Stimulated activated CD4-positive, alpha-beta T cell treated with anti-CD3 and anti-CD28 coated beads, Interleukin-1b, Interleukin-23, amount 100 ng/mL, for 1 hour (primary cell): ENCODE data around the gene RASGRF1.
A peak's percentile ranks its signal among the peaks of the same experiment; 100 is the strongest.

Experiments
- DNase-seq, 2 donors: peaks; one replicate each; pipeline ENCODE4 v3.0.0-alpha.2; 2020; ENCODE audit warnings: low read depth in 2 of 2

RASGRF1 gene

DNA sequence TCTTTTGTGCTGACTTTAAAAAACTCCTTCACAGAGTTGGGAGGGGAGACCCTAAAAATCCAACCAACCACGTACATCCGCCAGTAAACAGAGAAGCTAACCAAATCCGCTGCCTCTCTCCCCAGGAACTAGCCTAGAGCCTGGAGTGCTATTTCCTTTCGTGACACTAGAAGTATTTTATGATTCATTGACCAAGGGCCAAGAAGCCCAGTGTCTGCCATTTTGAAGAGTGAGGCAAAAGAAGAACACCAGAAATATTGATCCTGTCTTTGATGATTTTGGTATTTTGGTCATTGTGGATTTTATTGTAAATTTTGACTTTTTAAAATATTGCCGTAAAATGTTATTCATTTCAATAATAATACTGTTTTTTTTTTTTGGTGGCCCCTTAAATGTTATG is 135.2 kb downstream of the RASGRF1 start:
- no peak for DNase-seq

DNA sequence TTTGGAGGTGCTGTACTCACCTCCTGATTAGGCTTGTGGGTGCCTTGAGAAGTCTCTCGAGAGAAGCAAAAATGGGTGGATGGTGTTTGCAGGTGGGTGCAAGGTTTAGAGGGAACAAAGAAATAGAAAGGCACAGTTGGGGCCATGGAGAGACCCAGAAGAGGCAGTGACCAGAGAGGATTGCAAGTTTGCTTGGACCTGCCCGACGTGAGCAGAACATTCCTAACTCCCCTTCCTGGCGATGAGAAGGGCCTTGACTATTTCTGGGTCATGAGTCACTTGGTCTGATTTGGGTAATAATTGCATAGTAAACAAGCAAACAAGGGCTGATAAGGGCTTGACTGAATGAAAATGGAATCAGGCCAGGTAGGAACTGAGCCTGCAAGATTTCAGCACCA is 138.7 kb downstream of the RASGRF1 start:
- no peak for DNase-seq

DNA sequence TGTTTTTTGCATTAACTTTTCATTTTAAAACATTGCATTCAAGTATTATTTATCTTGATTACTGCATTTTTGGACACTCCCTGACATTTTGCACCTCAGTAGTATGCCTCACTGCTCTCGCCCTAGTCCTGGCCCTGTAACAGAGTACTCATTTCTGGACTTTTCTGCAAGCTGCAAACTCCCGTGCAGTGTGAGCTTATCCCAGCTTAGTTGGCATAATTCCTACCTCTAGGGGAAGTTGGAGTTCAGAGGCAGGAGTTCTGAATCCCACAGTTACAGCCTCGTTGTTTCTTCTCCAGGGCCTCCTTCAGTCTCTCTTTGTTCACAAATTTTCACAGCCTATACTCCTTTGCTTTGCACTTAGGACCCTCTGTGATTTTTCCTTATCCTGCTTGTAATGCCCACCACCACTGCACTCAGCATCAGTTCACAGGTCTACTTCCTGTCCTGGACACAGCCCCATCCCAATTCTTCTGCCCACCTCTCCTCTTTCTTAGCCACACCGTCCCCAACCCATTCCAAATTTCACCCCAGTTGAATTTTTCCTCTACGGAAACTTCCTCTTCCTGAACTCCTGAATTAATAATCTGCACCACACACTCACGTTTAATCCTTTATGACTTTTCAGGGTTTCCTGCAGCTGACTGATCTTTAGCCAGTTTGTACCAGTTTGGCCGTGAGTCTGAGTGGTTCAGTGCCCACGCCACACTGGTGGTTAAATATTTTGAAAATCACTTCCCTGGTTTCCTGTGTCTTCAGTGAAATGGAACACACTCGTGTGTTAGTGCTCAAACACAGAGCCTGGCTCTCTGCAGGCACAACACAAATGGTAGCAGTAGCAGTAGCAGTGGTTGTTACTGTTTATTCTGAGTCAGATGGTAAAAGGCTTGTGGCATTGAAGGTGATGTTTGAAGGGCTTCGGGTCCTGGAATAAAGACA is 139.4 kb downstream of the RASGRF1 start:
- no peak for DNase-seq

DNA sequence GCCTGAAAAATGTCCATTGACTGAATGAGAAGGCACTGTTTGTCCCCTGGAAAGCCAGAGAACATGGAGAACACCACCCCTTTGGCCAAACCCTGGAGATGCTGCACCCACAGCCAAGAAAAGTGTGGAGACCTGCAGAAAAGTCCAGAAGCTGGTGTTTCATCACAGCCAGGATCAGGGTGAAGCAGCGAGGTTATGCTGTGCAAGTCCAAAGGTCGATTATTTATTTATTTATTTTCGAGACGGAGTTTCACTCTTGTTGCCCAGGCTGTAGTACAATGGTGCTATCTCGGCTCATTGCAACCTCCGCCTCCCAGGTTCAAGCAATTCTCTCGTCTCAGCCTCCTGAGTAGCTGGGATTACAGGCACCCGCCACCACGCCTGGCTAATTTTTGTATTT is 140.2 kb downstream of the RASGRF1 start:
- DNase-seq, result no peak

DNA sequence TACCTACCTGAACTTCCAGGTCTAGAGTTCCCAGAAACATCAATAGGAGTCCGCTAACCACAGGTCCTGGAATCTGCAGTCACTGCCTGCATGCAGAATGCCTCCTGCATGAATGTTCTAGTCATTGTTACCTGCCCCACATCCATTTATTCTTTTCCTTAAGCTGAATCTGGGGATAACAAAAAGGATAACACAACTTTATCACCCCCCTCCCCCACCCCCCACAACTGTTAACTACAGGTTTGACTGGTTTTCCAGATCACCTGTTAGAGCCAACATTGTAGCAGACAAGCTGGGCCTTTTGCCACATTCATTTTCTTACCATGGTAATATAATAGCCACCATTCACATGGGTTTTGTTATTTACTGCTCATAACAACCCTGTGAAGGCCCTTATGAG is 141.1 kb downstream of the RASGRF1 start:
- no peak for DNase-seq

DNA sequence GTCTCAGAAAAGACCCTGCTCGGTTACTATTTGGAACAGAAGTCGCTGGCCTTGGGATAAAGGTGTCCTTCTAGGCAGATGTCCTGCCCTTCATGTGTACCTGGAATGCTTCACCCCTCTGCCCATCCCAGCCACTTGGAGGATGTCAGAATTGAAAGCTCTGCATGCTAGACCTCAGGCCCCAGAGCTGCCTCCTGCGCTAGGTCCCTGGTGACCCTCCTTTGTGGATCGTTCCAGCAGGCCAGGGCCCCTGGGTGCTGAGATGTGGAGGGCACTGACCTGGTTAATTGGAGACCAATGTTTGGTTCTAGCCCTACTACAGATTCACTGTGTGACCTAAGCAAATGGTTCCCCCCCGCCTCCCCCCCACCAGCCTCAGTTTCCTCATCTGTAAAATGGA is 143.1 kb downstream of the RASGRF1 start:
- no peak for DNase-seq

DNA sequence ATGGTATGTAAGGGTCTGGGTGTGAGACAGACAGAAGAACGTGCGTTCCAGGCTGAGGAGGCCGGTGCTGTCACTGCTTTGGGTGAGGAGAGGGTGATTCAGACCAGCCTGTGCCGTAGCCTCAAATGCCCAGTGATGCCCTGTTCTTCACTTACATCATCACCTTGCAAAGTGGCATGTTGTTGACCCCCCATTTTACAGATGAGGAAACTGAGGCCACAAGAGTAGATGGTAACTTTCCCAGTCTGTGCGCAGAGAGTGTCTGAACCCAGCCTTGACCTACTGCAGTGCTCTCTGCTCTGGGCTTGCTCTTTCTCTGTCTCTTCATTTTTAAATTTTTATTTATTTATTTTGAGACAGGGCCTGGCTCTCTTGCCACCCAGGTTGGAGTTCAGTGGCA is 144.1 kb downstream of the RASGRF1 start:
- DNase-seq, result no peak

DNA sequence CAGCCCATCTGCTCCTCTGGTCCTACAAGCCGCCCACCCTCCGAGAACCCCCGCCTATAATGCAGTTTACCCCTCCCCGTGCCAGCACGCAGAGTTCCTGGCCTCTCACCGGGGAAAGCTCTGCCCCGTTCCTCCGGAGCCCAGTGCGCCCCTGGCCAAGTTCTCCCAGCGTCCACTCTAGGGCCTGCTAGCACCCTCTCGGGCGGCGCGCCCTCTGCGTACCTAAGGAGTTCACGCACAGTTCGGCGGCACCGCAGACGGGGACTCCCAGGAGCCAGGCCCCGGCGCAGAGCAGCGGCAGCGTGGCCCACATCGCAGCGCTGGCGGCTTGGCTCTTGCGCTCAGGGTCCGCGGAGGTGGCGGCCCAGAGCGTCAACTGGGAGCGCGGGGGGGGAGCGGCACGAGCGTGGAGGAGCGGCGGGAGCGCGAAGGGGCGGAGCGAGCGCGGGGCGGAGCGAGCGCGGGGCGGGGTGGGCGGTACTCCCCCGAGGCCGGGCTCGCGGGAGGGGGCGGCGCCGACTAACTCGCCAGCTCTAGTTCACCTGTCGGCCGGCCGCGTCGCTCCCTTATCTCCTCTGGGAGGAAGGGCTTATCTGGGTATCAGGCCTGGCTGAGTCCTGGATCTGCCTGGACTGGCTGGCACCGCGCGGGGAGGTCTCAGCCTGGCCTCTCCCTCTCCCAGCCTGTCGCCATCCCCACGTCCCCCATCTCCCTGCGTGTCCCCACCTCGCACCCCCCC is 145.7 kb downstream of the RASGRF1 start, which contains the start of gene CTSH:
TSS of gene CTSH (minus strand) at position 378 of the 739 bp plus-strand sequence. CDS start at position 313, 65 bp downstream.
- DNase-seq, result peak; percentile 36 to 68

DNA sequence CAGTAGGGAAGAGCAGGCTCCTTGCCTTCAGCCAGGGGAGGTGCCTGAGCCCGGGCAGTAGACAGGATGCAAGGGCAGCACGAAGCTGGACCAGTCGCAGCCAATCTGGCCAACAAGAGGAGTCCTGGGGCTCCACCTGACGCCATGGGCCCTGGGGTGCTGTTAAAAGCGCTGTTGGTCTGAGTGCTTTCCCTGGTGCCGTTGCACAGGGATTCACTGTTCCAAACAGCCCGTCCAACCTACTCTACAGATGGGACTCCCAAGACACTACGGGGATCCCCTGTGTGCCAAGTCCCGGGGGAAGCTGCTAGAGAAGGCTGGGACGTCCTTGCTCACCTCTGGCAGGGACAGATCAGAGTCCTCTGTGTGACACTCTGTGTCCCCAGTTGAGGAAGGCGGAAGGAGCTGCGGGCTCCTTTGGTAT is 146.4 kb downstream of the RASGRF1 start:
- no peak for DNase-seq

DNA sequence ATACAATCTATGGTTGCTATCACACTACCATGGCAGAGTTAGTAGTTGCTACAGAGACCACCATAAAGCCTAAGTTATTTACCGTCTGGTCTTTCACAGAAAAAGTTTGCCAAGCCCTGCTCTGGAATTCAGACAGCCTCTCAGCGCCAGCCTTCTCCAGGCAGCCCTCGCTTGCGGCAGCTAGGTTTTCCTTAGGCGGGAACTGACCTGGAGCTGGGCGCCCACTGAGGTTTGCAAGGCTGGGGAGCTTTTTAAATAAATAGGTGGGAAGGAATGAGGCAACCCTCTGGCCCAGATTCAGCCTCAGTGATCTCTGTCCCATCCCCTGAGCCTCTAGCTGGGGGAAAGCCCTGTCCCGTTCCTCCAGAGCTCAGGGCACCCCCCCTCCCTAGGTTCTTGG is 146.9 kb downstream of the RASGRF1 start:
- DNase-seq, result no peak

DNA sequence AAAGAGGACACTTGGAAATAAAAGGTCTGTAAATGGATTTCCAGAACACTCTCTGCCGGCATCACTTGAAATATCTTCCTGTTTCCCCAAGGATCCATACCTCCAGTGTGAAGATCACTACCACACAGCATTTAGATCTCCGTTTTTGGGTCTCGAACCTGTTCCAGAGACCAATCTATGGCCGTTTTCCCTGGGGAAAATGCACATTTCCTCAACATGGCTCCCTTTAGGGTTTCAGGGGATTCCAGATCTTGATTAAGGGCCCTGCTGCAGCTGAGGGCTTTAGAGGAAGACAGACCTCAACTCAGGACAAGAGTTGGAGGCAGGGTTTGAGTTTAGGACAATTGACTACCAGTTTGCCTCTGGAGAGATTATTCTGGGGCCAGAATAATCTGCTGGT is 147.8 kb downstream of the RASGRF1 start:
- DNase-seq, result no peak

DNA sequence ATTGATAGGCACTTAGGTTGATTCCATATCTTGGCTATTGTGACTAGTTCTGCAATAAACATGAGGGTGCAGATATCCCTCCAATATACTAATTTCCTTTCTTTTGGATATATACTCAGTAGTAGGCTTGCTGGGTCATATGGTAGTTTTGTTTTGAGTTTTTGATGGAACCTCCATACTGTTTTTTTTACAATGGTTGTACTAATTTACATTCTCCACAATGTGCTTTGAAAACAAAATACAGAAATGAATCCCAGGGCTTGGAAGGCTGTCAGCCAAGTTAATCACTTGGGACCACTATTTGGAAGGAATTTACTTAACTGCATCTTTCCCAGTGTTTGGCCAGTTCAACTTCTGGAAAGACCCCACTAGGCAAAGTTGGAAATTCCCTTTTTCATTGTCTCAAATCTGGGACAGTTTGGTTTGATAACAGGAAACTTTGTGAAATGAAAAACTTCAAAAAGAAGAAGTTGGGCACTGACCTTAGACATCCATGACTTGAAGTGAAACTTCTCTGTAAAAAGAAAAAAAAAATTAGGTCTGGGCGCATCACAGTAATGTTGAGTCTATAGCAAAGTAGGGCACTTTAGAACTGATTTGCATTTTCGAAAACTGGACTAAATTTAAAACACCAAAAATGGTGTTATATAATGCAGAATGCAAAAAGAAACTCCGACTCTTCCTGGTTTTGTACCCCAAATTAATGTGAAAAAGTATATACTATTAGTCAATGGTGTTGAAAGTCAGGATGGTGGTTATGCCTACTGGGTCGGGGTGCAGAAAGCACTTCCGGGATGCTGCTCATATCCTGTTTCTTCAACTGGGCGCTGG is 151.7 kb downstream of the RASGRF1 start:
- no peak for DNase-seq

DNA sequence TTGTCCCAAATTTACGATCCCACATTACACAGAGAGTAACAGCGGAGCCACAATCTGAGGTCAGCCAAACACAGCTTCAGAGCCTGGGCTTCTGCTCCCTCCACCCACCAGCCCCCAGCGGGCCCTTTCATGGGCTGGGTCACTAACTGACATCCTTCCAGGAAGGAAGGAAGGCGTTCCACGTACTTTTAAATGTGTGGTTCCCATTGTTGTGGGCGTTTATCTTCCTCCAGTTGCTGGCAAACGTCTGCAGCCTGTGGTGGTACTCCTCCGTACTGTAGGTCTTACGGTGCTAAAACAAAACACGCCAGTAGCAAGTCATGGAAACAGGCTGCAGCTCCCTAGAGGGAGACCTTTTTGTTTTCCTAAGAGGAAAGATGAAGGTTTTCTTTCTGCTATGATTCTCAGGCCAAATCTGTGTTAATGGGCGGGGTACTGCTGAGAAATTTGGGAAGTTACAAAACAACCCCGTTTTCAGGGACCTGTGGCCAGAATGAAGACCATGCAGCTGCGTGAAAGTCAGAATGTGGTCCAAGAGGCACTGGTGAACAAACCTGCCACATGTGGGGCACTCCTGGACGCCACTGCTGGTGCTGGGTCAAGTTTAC is 153.3 kb downstream of the RASGRF1 start:
- DNase-seq, result no peak

DNA sequence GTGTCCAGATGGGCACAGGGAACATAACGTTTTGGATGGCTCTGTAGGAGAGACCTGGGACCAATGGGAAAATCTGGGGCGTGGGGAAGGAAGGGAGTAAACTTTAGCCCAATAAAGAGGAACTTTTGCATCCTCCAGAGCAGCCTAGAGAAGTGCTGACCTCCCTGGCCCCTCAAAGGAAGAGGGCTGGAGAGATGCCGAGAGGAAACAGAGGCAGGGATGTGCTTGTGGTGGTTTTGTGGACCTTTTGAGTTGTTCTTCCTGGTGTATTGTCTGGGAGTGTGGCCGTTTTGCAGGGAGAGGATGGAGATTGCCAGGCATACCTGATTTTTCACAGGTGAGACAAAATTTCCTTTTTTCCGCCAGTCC is 155.9 kb downstream of the RASGRF1 start:
- DNase-seq, result no peak

DNA sequence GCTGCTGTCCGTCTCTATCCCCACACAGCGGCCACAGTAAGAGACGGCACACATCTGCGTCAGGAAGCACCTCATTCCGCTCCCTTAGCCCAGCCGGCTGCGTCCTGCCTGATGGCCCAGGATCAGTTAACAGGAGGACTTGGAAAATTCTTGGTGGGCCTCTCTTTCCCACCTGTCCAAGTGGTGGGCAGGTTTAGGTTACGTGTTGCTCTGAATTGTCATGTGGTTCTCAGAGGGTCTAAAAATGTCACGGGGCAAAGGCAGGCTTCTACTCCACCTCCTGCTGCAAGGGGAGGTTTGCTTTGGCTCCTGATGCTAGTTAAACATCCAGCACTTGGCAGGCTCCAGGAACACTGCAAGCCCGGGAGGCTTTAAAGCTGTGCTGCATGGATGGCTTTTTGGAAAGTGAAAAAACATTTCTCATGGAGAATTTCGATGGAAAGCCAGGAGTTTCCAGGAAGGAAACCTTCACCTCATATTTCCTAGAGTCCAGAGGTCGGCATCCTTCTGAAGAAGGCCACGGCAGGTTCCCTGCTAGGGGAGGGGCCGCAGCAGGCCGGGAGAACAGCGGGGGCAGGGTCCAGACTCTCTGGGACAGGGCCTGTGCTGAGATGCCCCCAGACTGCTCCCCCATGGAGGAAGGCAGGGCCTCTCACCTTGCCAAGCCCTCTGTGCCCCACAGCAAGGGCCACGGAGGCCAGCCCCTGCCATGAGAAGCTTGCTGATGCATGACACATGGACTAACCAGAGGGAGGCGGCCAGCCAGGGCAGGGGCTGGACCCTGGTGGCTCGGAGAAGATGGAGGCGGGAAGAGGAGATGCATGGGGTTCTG is 156.5 kb downstream of the RASGRF1 start:
- no peak for DNase-seq

DNA sequence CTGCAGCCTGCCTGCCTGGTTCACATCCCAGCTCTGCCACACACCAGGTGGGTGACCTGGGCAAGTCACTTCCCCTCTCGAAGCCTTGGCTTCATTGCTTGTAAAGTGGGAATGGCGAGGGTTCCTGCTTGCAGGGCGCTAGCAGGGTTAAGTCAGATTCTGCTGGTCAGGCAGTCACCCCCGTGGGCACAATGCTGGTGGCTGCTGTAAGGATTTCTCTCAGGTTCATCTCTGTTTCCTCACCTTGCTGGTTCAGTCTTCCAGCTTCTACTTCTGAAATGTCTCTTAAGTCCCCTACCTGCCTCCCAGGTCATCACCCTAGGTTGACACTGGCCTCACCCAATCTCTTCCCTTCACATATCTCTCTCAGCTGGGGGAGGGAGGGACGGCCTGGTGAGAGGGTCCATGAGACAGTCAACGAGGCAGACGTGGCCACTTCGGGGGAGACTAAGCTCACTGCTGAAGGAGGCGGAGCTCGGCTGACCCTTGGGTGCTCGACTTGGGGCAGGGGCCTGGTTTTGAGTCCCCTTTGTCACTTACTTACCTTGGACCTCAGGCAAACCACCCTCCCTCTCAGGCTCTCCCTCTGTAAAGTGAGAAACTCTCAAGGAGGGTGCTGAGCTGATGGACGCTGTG is 157.3 kb downstream of the RASGRF1 start:
- no peak for DNase-seq

DNA sequence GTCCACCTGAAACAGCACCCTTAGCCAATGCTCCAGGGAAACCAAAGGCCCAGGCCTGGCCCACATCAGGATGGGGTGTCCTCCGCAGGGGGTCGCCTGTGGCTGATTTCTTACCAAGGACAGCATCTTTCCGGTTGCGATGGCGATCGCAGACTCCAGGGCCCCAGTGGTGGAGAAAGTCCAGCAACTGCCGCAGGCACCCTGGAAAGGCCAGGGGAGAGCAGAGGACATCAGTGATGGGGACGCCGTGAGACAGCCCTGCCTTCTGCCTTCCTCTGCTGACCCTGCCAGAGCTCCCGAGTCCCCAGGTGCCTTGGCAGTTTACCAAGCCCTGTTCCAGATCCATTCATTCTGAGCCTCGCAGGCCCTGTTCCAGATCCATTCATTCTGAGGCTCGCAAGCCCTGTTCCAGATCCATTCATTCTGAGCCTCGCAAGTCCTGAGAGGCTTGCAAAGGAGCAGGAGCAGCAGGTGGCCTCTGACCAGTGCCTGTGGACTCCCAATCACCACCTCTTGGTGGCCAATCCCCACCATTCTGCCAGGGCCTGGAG is 158.2 kb downstream of the RASGRF1 start:
- DNase-seq, result no peak

DNA sequence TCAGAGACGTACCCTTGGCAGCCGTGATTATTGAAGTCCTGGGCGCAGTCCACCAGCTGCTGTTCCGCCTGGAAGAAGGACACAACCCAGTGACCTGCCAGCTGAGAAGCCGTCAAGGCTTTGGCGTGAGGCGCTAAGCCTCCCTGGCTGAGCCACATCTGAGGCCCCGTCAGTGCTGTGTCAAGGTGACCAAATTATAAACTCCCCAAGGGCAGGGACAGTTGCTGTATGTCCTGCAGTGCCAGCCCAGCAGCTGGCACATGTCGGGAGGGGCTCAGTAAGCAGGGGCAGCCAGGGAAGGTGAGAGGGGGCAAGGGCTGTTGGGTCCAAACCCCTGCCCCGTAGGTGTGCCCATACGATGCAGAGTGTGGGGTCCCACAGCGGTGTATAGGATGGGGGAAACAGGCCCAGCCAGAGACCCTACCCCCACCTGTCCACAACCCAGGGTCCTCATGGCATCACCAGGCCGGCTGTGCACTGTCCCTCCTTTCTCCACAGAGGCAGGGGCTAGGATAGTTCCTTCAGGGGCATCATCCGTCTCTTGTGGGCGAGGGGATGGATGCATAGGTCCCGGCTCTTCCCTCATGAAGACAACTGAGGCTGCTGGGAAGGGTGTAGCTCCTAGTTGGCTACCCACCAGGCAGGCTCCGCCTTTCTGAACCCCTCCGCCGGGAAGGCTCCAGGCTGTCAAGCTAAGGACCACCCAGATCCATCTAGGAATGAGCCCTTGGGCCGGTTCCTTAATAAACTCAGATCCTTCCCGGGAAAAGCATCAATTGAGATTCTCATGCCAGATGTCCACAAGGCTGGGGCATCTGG is 158.9 kb downstream of the RASGRF1 start:
- DNase-seq, result no peak
